ENCODE results near the gene BACH2.

BACH2 gene

DNA sequence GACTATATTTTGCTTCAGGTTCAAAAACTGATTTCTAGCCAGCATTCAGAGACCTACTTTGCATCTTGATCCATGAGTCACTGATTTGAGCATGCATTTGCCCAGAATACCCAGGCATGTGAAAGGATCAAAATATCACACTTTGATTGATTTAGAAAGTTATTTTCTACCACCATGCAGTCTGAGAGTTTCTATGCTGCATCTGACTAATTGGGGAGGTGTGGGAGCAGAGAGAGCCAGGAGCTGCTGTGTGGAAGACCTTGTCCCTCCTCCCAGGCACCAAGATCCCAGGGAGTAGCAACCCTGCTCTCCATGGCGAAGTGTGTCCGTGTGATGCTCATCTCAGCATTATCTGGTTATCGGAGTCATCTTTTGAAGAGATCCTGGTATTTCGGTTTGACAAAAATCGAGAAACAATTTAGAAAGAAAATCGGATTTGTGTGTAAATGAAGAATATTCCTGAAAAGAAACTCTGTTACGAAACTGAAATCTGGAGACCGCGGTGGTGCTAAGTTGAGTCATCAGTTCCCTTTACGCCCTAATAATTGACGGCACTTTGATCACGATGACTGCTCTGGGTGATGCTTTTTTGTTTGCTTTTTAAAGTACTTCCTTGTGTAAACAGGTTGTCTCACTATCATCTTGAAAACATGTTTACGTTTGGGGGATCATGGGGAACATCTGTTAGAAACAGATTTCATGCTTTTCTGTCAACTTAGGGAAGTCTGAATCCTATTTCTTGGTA, 193.4 kb downstream of the BACH2 start:
- no peak for DNase-seq (ENCODE audit: extremely low read depth in 1 of 2, low read depth in 1 of 2)

DNA sequence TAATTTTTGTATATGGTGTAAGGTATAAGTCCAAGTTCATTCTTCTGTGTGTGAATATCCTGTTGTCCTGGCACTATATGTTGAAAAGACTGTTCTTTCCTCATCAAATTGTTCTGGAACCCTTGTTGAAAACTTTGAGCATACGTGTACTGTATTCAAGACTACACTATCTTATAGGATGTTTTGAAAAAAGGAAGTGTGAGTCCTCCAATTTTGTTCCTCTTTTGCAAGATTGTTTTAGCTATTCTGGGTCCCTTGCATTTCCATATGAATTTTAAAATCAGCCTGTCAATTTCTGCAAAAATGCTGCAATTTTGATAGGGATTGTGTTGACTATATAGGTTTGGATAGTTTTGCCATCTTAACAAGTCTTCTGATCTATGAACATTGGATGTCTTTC, 195.2 kb downstream of the BACH2 start:
- DNase-seq (ENCODE audit: extremely low read depth in 1 of 2, low read depth in 1 of 2) = no peak

DNA sequence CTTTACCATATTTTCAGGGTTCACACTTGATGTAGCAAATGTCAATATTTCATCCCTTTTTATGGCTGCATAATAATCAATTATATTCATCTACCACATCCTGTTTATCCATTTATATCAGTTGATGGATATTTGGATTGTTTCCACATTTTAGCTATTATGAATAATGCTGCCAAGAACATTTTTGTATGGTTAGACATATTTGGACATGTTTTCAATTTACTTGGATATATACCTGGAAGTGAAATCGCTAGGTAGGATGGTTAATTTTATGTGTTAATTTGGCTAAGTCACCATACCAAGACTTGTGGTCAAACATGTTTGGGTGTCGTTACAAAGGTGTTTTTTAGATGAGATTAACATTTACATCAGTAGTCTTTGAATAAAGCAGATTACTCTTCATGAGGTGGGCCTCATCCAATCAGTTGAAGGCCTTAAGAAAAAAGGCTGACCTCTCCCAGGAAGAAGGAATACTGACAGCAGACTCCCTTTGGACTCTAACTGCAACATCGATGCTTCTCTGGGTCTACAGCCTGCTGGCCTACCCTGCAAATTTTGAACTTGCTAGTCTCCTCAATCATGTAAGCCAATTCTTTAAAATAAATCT, 196.5 kb downstream of the BACH2 start:
- DNase-seq (ENCODE audit: extremely low read depth in 1 of 2, low read depth in 1 of 2) = no peak

DNA sequence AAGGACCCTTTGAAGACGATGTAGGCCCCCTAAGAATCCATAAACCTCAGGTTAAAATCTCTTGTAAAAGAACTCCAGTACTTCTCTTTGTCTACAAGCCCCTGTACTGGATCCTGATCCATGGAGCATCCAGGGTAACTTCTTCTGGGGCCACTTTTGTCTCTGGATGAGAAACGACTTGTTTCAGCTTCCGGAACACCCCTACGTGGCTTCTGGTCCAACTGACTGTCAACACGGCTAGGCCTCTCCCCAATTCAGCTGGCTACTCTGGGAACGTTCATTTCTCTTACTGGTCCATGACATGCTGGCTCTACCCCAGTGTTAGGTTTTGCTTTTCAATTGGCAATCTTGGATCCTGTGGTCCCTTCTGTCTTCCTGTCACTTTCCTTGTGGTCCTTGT, 198.0 kb downstream of the BACH2 start:
- DNase-seq (ENCODE audit: extremely low read depth in 1 of 2, low read depth in 1 of 2) = no peak

DNA sequence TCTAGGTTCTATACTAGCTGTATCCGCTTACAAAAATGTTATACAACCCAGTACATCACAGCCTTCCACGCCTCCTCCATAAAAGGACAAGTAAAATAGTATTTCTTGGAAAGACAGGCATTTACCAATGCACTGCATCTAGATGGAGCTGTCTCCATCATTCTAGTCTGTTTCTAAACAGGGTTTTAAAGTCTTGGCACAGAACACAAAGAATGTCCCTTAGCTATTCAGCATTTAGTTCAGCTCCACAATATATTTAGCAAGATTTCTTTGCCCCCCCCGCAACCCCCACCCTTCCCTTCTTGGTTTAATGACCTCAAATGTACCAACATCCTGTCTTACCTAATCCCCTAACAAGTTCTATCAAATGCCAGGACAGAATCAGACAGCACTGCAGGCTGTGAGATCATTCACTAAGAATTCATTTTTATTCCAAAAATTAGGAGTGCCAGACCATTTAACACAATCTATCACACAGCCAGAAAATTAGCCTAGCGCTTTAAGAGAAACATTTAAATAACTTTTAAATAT, 198.6 kb downstream of the BACH2 start:
- no peak for DNase-seq (ENCODE audit: extremely low read depth in 1 of 2, low read depth in 1 of 2)

DNA sequence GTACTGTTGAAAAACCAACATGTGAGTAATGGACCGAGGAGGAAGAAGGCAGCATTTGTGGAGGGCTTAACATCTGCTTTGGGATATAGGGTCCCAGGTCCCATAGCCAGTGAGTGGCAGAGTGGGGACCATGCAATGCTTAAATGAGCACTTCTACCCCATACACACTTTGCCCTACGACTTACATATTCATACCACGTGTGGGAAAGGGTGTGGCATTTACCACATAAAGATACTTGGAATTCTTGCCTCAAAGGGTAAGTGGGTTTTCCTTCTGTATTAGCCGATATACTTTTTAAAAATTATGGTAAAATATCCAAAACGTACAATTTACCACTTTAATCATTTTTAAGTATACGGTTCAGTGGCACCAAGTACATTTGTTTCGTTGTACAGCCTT, 199.3 kb downstream of the BACH2 start:
- no peak for DNase-seq (ENCODE audit: extremely low read depth in 1 of 2, low read depth in 1 of 2)

DNA sequence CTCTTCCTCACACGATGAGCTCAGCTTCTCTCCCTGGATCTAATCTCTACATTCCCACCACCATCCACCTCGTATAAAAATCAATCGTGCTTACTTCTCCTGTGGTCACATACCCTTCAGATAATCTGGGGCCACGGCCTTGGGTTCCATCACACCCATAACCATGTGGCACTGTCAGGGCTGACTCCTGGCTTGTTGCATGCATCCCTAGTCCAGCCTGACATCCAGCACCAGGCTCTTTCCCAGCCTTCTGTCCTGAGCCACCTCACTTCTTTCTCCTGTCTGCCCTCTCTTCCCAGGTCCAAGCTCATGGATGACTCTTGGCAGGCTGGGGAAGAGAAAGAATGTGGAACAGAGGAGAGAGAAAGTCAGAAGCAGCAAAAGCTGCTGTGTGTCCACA, 199.8 kb downstream of the BACH2 start:
- DNase-seq (ENCODE audit: extremely low read depth in 1 of 2, low read depth in 1 of 2) = no peak

DNA sequence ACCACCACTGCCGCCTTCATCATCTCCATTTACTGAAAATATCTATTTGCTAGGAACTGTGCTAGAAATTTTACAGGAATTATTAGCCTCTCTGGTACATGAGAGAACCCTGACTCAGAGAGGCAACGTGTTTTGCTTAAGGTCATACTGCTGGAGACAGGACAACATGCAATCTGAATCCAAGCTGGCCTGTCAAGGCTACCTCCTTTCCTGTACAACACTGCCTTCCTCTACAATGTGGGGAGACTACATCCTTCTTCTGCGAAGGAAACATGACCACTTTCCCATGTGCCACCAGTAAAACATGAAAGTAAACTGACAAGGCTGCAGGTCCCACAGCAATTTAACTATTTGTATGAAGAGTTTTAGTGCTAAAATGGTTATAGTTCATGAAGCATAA, 200.9 kb downstream of the BACH2 start:
- DNase-seq (ENCODE audit: extremely low read depth in 1 of 2, low read depth in 1 of 2) = no peak

DNA sequence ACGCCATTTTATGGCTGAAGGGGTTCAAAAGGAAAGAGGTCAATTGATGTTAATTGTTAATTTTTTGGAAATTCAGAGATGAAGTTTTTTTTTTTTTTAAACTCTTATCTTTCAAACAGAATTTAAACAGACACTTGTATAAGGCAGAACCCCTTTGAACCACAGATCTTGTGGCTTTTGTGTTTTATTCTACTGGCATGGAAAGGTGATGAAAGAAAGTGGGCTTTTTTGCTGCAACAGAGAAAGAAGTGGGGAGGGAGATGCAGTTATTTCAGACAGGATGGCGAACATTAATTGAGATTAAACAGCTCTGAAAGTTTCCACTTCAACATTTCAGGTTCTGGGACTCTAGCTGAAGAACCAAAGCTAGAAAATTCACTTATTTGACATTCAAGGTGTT, 201.5 kb downstream of the BACH2 start:
- DNase-seq (ENCODE audit: extremely low read depth in 1 of 2, low read depth in 1 of 2) = no peak

DNA sequence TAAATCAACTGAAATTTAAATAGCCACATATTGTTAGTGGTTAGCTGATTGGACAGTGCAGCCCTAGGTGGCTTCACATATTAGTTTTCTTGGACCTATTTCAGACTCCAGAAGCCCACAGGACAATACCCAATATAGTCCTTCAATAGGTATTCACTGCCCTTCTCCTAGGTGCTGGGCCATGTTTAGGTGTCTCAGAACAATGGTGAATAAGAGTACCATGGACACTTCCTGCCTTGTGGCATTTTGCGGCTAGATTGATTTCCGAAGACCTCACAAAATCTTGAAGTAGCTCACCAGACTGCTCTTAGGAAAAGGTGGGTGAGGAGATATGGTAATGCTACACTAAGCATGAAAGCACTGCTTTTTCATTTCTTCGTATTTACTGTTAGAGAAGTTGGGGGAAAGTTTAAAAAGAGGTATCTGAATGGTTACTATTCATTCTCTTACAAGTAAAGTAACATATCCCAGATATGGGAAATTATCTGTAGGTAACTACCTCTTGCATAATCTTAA, 203.0 kb downstream of the BACH2 start:
- no peak for DNase-seq (ENCODE audit: extremely low read depth in 1 of 2, low read depth in 1 of 2)

DNA sequence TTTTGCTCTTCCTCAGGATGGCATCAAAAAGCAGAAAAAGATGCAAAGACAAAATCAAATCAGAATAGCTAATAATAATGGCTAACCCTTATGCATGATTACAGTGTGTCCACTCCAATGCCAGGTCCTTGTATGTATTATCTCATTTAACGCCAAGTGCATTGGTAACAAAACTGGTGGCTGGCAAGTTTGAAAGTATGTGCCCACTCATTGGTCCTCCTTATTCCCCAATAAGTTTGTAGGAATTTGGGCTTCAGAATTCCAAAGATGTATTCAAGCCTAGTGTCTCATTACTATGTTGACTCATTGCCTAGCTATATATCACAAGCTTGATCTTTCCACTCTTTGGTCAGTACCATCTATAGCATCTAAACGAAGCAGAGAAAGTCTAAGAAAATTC, 205.8 kb downstream of the BACH2 start:
- no peak for DNase-seq (ENCODE audit: extremely low read depth in 1 of 2, low read depth in 1 of 2)

DNA sequence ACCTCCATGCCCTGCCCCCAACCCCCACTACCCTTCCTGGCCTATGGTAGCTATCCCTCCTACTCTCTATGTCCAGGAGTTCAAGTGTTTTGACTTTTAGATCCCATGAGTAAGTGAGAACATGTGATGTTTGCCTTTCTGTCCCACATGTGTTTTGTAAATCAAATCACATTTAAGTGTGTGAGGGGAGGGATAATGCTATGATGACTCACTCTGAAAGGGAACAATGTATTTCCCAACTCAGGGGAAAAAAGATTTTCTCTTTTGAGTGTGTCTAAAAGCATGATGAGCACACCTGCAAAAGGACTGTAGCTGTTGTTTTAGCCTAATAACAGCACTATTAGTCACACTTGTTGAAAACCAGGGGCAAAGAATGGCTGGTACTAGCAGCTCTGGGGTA, 208.6 kb downstream of the BACH2 start:
- no peak for DNase-seq (ENCODE audit: extremely low read depth in 1 of 2, low read depth in 1 of 2)

DNA sequence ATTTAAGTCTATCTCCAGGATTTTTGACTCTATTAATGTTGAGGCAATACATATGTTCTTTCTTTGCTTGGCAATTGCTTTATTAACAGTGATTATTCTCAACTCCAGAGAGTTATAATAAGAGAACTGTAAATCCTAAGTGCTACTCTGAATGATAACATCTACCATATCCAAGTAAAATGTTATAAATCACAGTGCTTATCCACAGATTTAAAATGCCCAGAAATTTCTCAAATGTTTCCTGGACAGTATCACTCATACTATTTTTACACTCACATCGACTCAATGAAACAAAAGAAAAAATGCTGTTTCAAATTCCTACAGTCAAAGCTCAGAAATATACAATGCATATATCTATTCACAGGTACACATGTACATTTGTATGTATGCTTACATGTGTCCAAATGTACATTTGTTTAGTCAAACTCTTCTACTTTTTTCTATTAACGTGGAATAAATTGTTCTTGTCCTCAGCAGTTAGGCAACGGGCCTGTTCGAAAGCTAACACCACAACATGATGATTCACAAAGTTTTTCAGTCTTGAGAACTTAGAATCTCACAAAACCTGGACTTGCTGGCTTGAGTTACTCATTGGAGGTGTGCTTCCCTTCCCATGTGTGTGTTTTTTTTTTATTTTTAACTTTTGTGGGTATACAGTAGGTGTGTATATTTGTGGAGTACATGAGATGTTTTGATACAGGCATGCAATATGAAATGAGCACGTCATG, 209.4 kb downstream of the BACH2 start:
- no peak for DNase-seq (ENCODE audit: extremely low read depth in 1 of 2, low read depth in 1 of 2)

DNA sequence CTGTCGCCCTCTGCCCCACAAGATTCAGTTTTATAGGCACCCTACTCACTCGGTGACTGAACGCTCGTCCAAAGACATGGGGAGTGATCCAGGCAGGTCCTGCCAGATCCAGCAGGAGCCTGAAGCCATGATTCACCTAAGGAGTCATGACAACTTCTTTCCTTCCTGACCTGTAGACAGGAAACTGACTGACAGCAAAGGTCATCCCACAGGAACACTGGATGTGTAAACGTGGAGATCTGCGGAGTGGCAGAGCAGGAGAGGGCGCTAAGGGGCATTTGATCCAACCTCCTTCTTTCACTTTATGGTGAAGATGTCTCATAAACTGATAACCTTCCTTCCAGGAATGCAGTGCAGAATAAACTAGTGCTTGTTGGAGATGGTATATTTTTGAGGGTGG, 210.1 kb downstream of the BACH2 start:
- no peak for DNase-seq (ENCODE audit: extremely low read depth in 1 of 2, low read depth in 1 of 2)

DNA sequence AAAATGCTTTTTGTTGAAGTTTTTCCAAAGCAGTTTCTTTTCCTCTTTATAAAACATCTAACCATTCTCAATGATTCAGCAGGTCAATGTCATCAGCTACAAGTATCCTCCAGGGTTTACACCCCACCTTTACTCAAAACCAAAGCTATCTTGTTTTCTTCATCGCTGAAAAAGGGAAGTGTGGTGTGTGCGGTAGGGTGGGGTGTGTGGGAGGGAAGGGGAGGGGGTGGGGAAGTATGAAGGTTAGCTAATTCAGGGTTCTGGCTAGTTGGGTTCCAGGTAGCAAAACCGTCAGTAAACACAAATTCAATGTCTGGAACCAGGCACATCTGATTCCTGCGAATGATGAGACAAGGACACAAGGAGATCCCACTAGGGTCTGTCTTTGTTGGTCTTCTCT, 212.8 kb downstream of the BACH2 start:
- no peak for DNase-seq (ENCODE audit: extremely low read depth in 1 of 2, low read depth in 1 of 2)

DNA sequence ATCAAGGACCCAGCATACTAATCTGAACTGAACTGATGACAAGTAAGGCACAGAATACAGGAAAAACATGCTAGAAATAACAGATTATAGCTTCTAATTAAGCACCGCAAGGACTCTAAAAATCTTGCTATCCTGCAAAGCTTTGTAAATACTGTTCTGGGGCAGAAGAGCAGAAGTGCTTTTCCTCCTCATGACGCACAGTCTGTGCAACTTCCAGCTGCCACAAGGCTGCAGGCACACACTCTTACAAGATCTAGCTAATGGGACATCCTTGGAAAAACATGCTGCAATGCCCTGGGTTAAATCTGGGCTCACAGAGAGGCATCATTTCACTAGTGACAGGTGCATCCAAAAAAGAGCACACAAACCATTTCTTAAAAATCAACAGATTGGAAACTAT, 213.8 kb downstream of the BACH2 start:
- no peak for DNase-seq (ENCODE audit: extremely low read depth in 1 of 2, low read depth in 1 of 2)

DNA sequence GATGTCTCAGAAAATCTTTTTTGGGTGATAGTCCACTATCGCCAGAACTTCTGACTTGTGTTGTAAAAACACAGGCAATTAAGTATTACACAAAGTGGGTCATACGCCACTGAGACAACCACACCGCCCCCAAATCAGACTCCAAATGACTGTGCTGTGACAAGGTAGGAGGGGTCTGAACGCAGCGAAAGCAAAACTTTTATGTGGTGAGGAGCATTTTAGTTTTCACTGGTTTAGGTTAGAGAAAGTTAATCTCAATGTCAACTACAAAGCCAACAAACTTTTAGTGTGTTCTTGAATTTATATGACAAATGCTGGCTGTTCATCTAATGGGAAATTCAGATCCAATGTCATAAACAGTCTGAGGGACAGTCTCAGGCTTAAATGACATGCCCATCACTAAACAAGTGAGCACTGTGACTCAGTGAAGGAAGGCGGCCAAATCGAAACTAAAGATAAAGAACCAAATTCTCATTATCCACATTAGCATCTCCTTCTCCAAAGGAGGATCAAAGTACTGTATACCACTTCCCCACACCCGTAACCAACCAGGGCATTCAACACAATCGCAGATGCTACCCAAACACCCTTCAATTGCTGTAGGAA, 215.7 kb downstream of the BACH2 start:
- peak; percentile 33 to 44 for DNase-seq (ENCODE audit: extremely low read depth in 1 of 2, low read depth in 1 of 2)

DNA sequence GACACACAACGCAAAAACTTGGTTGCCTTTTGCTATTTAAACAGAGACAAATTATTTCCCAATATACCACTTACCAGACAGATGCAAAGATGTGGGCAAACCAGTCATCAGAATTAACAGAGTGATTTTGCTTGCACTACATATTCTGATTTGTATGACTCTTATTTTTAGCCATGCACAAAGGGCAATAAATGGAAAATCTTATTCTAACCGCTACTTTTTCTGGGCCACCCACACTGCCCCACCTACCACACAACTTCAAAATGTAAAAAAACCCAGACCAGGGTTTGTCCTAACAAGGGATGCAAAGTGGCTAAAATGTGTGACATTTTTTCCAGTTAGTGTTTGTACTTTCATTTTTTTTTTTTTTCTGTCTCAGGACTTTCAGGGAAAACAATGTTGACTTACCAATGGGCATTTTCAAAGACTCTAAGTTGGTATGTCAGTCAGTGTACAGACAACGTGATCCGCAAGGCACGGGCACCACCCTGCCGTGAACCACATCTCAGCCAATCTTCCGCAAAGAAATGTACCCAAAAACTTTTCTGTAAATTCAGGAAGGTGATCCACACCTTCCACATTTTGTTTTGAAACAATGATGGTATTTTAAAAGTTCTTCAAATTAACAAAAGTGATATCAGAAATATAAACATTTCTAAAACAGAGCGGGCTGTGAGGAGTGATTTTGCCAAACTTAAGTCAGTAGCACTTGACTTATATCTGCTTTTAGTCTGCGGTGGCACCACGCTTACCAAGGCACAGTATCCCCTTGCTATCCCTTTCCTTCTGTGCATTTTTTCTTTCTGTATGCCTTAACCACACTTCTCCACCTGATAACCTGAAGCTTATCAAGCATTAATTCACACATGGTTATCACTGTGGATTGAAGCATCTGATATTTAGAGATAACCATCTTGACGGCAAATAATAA, 216.8 kb downstream of the BACH2 start:
- DNase-seq (ENCODE audit: extremely low read depth in 1 of 2, low read depth in 1 of 2) = no peak

DNA sequence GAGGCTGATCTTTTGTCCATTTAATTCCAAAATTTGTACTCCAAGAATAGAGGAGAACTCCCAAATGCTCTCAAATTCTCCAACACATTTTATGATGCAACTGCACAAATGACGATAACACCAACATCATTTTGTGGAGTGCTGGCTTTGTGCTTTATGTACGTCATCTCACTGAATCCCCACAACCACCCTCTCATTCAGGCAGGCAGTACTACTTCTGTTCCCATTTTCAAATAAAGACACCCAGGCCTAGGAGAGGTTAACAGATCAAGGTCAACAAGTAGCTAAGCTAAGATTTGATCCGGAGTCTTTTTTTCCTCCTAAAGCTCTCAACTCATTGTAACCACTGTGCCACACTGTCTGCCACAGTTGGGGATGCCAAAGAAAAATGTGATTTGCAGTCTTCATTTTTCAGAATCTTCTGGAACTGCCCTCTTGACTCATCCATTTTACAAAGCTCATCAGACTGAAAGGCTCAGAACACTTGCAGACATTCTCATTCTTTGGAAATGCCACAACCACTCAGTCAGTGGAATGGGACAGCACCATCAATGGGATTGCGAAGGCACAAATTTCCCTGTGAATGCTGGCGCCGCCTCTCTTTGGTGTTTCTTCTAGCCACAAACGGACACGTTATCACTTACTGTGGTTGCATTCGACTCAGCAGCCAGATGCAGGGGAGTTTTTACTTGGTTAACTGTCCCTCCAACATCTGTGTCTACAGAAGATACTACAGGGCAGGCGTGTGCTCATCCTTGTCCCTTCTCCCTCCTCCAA, 217.9 kb downstream of the BACH2 start:
- DNase-seq (ENCODE audit: extremely low read depth in 1 of 2, low read depth in 1 of 2) = no peak
